Testis (tissue), 2 donors: ENCODE results near the gene VAV2.

Experiments used
- CTCF ChIP-seq, 3 experiments: fragments of 450-650 bp in 2 of 3; fragments of 200-600 bp in 1 of 3; sonication (generic) in 1 of 3; IDR thresholded peaks; one replicate each; pipeline ENCODE4 v1.5.1; 2016 to 2019; ENCODE audit warnings: antibody characterized with exemption in 3 of 3, mild to moderate bottlenecking in 2 of 3, moderate library complexity in 1 of 3
- POLR2A ChIP-seq: fragments of 450-650 bp; IDR thresholded peaks from one replicate; pipeline ENCODE4 v1.6.1; 2017; ENCODE audit warnings: antibody characterized with exemption, mild to moderate bottlenecking, moderate library complexity

DNA sequence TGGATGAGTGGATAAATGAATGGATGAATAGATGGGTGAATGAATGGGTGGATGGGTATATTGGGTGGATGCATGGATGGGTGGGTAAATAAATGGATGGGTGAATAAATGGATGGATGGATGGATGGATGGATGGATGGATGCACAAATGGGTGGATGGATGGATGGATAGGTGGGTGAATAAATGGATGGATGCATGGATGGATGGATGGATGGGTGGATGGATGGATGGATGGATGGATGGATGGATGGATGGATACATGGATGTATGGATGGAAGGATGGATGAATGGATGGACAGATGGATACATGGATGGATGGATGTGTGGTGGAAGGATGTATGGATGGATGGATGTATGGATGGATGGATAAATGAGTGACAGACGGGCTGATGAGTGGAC lies 140.4 kb downstream of the VAV2 start:
- no peak for TF ChIP-seq CTCF (IDR thresholded peaks at IDR 0.05)
- TF ChIP-seq POLR2A: no peak
